ENCODE measurements around the gene KRTAP5-9.

- no peak for TF ChIP-seq CTCF (IDR thresholded peaks at IDR 0.05)
- no peak for TF ChIP-seq POLR2AphosphoS5 (IDR thresholded peaks at IDR 0.05)
Observed at GRCh38 chr11:71548120-71548519, at the start of gene KRTAP5-9.

Data from upper lobe of left lung (tissue), 4 donors.